Choroid plexus epithelial cell (primary cell): ENCODE results near the gene PRXL2B.
"Not testable (repeated sequence)": the region's sequence is repeated elsewhere in the genome, so short reads cannot be mapped to it uniquely, and the experiment has no call there.

Experiments used
- DNase-seq: peaks from one replicate; pipeline ENCODE4 v3.0.0-alpha.2; 2010; ENCODE audit warnings: low read depth
- H3K4me3 ChIP-seq: 2 replicates; pipeline ENCODE4 v1.5.1; 2011; ENCODE audit warnings: low read depth, mild to moderate bottlenecking, control low read depth, low read length, moderate library complexity
- CTCF ChIP-seq: conservative IDR thresholded peaks from 2 replicates; pipeline ENCODE4 v1.5.1; 2011; ENCODE audit warnings: low read depth, mild to moderate bottlenecking, control low read depth, inconsistent platforms, low read length, moderate library complexity

Gene PRXL2B

GRCh38 chr1:2569060-2569459 lies 17.5 kb upstream of the PRXL2B start:
- no peak for DNase-seq
- no peak for TF ChIP-seq CTCF
- H3K4me3 ChIP-seq, result no peak overlapping the region

DNA sequence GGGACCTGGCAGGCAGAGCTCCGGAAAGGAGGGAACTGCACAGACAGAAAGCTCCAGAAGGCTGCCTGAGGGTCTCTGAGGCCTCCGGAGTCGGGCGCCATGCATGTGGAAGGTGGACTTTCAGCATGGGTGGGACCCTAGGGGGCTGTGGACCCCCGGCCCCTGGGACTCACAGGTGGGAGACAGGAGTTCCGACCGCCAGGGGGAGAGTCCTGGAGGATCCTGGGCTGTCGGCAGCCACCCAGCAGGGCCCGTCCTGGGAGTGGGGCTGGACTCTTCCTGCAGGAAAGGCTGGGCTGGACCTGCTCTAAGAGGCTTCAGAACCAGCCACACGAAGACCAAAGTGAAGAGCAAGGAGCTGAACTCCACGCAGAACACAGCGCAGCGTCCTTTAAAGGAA lies 16.9 kb upstream of the PRXL2B start:
- DNase-seq, H3K4me3 ChIP-seq: not testable (repeated sequence)

DNA sequence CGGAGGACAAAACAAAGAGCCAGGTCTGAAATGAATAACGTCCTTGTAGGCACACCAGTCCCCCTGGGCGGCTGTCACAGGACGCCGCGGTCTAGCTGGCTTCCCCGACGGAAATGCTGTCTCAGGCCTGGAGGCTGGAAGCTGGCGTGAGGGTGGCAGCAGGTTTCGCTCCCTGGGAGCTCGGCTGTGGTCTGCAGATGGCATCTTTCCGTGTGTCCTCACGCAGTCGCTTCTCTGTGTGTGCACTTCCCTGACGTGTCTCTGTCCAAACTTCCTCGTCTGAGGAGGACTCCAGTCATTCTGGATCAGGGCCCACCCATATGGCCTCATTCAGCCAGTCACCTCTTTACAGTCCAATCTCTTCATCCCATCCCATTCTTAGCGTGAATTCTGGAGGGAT lies 16.2 kb upstream of the PRXL2B start:
- TF ChIP-seq CTCF, result no peak
- no peak overlapping the region for H3K4me3 ChIP-seq
- DNase-seq, result no peak

DNA sequence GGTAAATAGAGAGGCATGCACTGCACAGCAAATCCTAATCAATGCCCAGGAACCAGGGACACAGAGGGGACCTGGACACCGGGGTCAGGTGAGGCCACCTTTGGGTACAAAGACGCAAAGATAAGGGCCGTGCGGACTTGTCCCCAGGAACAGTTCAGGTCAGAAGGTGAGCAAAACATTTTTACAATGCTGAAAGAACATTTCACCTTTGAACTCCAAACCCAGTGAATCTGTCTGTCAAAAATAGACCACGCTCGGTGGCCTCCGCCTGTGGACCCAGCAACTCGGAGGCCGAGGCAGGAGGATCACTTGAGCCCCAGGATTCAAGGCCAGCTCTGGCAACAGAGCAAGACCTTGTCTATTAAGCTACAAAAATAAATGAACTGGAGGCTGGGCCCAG lies 15.2 kb upstream of the PRXL2B start:
- H3K4me3 ChIP-seq, result no peak overlapping the region
- TF ChIP-seq CTCF, result no peak
- DNase-seq, result no peak

DNA sequence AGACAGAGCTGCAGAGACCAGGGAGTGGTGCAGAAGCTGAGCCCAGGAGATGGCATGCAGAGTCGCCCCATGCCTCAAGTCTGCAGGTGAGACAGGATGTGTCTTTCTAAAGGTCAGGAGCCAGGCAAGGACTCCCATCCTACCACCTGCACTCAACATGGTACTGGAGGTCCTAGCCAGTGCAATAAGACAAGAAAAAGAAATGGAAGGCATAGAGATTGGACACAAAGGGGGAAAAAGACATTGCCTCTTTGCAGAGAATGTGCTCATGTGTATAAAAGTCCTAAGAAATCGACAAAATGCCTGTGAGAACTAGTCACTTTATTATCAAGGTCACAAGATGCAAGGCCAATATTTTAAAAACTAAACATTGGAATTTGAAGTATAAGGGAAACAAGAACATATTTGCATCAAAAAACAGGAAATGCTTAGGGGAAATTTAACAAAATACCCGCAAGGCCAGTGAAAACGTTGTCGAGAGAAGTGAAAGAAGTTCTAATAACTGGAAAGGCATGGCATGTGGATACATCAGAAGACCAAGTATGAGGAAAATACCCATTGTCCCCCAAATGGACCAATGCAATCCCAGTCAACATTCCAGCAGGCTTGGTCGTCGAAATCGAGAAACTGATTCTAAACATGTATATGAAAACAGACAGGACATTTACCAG lies 13.2 kb upstream of the PRXL2B start:
- no peak overlapping the region for H3K4me3 ChIP-seq
- TF ChIP-seq CTCF, result no peak
- DNase-seq, result no peak

GRCh38 chr1:2574350-2574749 lies 12.2 kb upstream of the PRXL2B start:
- no peak for DNase-seq
- TF ChIP-seq CTCF, result no peak
- no peak overlapping the region for H3K4me3 ChIP-seq

- TF ChIP-seq CTCF, result no peak
- H3K4me3 ChIP-seq, result no peak overlapping the region
- DNase-seq, result no peak
Measured at GRCh38 chr1:2575801-2576663, 10.5 kb upstream of the PRXL2B start.

- DNase-seq, H3K4me3 ChIP-seq: not testable (repeated sequence)
Measured at GRCh38 chr1:2577565-2578075, 9.0 kb upstream of the PRXL2B start.
